ENCODE data around the gene TACSTD2.
"Not testable (repeated sequence)": the region's sequence is repeated elsewhere in the genome, so short reads cannot be mapped to it uniquely, and the experiment has no call there.

Gene TACSTD2

DNA sequence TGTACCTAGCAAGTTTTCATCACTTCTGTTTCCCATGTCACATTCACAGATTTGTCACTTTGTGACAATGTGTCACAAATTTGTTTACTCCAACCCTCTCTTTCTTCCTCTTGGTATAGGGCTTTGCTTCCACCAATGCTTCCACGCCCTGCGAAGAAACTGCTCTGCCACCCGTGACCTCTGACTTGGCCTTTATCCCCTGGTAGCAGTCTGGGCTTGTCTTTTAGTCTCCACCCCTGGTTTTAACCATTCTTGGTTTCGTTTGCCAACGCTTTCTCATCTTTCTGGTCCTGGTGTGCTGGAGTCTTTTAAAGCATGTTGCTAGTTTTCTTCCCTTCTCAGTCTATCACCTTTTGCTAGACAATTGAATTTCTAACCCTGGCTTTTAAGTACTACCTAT lies 8.1 kb downstream of the TACSTD2 start:
- no peak for DNase-seq (ENCODE audit: low read depth)
- H3K4me3 ChIP-seq (ENCODE audit: low read length): no peak overlapping the region
- TF ChIP-seq, protein P1, sequence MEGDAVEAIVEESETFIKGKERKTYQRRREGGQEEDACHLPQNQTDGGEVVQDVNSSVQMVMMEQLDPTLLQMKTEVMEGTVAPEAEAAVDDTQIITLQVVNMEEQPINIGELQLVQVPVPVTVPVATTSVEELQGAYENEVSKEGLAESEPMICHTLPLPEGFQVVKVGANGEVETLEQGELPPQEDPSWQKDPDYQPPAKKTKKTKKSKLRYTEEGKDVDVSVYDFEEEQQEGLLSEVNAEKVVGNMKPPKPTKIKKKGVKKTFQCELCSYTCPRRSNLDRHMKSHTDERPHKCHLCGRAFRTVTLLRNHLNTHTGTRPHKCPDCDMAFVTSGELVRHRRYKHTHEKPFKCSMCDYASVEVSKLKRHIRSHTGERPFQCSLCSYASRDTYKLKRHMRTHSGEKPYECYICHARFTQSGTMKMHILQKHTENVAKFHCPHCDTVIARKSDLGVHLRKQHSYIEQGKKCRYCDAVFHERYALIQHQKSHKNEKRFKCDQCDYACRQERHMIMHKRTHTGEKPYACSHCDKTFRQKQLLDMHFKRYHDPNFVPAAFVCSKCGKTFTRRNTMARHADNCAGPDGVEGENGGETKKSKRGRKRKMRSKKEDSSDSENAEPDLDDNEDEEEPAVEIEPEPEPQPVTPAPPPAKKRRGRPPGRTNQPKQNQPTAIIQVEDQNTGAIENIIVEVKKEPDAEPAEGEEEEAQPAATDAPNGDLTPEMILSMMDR (conservative IDR thresholded peaks at IDR 0.05; ENCODE audit: low read depth, low read length): no peak

DNA sequence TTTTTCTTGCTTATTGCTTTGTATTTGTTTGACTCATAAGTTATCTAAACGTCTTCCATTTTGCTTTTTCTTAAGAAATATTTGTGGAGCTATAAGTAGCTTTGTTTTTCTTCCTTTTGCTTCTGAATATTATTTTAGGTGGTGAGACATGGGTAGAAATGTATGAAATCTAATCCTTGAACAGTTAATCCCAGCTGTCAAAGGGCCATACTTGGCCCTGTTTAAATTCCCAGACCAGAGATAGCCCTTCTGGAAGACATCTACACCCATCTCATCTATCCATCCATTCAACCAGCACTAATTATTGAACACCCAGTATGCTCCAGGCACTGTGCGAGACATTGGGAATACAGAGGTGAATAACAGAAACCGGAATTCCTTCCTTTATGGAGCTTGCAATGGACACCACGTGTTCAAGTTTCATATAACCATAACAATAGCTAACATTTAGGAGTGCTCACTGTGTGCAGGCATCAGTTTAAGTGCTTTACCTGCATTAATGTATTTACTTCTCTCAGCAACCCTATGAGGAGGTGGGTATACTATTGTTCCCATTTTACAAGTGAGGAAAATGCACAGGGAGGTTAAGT lies 8.7 kb downstream of the TACSTD2 start:
- DNase-seq (ENCODE audit: low read depth): no peak
- no peak overlapping the region for H3K4me3 ChIP-seq (ENCODE audit: low read length)
- TF ChIP-seq, protein P1 (conservative IDR thresholded peaks at IDR 0.05; ENCODE audit: low read depth, low read length): no peak

DNA sequence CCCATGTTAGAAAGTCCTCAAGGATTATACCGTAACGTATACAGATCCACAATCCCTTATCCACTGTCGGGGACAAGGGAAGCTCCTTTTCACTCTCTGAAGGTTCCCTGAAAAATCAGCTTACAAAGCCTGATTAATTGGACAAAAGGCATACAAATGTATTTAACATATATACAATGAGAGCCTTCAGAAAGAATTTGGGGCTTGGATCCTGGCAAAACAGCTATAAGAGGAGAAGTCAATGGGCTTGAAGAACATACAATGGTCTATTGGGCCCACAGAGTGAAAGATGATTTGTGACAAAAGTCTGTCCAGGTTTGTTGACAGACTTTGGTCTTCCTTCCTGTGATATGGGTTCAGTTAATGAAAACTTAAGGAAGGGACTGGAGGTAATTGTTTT lies 10.7 kb downstream of the TACSTD2 start:
- DNase-seq (ENCODE audit: low read depth): no peak
- TF ChIP-seq, protein P1 (conservative IDR thresholded peaks at IDR 0.05; ENCODE audit: low read depth, low read length): no peak
- no peak overlapping the region for H3K4me3 ChIP-seq (ENCODE audit: low read length)

DNA sequence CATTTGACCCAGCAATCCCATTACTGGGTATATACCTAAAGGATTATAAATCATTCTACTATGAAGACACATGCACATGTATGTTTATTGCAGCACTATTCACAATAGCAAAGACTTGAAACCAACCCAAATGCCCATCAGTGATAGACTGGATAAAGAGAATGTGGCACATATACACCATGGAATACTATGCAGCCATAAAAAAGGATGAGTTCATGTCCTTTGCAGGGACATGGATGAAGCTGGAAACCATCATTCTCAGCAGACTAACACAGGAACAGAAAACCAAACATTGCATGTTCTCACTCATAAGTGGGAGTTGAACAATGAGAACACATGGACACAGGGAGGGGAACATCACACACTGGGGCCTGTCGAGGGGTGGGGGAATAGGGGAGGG lies 13.3 kb downstream of the TACSTD2 start:
- not testable (repeated sequence) for DNase-seq (ENCODE audit: low read depth); H3K4me3 ChIP-seq (ENCODE audit: low read length)

DNA sequence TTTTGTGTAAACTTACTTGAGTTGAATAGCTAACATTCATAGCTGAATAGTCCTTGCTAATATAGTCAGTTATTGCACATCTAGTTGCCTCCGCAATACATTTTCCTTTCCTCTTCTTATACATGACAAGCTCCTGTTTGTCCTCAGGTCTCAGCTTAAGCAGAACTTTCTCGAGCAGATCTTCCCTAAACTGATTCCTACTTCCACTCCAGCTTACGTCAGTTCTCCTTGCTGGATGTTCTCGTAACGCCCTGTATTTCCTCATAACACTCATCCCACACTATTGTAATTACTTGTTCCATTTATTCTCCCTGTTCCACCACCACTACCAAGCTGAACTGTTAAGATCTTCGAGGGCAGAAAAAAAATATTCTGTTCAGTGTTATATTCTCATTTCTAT lies 15.4 kb downstream of the TACSTD2 start:
- TF ChIP-seq, protein P1 (conservative IDR thresholded peaks at IDR 0.05; ENCODE audit: low read depth, low read length): no peak
- no peak for DNase-seq (ENCODE audit: low read depth)
- no peak overlapping the region for H3K4me3 ChIP-seq (ENCODE audit: low read length)

DNA sequence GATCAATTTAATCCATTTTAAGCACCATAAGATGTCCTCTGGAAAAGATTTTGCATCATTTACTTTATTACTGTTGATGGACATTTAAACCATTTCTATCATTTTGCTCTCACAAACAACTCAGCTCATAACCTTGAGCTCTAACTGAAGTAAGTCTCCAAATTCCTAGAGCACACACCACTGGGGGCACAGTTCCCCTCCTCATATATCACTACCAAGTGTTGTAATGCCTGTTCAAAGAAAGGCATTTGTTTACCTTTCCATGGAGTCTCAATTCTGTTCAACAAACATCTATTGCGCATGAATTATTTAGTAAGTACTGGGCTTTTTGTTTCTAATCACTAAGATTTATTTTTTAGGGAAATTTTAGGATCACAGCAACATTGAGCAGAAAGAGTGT lies 21.7 kb downstream of the TACSTD2 start:
- TF ChIP-seq, protein P1 (conservative IDR thresholded peaks at IDR 0.05; ENCODE audit: low read depth, low read length): no peak
- DNase-seq (ENCODE audit: low read depth): no peak
- H3K4me3 ChIP-seq (ENCODE audit: low read length): no peak overlapping the region

DNA sequence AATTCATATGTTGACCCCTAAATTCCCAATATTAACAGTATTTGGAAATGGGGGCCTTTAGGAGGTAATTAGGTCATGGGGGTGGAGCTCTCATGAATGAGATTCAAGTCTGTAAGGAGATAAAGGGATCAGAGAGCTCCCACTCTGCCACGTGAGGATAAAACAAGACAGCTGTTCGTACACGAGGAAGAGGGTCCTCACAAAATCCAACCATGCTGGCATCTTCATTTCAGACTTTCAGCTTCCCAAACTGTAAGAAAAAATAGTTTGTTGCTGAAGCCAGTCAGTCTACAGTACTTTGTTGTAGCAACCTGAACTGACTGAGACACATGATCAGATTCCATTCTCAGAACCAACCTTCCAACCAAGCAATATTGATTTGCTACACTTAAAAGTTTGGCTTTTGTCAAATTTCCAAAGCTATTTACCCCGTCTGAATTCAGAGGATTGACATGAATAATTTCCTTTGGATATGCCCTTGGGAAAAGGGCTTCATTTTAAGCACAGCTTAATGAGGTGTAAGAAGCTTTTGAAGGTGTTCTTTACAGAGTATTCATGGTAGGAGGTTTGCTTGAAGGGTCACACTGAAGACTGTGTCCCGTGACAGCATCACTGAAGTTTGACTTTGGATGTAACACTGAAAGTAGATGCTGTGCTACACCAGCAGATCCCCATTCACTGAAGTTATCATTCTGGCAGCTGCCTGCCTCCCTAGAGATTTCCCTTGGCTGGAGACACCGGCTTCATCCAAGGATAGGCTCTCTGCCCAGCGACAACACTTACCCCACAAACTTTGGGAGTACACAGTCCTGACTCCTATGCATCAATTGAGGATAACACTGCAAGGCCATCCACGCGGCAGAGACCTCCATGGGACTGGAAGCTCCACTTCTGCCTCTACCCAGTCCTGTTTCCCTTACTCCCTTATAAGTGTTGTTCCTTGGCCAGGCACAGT lies 25.6 kb downstream of the TACSTD2 start:
- DNase-seq (ENCODE audit: low read depth): no peak
- TF ChIP-seq, protein P1 (conservative IDR thresholded peaks at IDR 0.05; ENCODE audit: low read depth, low read length): no peak

DNA sequence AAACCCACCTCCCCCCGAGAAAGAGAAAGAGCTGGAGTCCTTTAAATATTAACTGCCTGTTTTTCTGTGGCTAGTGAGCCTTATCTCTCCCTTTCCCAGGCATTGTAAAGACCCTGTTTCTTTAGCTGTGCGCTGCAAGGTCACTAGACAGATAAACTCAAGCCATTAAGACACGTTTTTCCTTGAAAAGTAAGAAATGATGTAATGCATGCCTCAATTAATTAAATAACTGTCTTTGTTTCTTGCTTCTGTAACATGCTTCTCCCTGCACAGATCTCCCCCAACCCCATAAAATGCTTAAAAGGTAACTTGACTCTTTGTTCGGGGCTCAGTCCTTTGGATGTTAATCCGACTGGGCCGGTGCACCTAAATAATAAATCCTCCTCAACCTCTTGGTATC lies 27.8 kb downstream of the TACSTD2 start:
- H3K4me3 ChIP-seq (ENCODE audit: low read length); DNase-seq (ENCODE audit: low read depth): not testable (repeated sequence)

More for the DNA sequence above, 25.6 kb downstream of the TACSTD2 start:
- no peak overlapping the region for H3K4me3 ChIP-seq (ENCODE audit: low read length)

All from retinal pigment epithelial cell (primary cell).